H1 (cell line): ENCODE data around the gene SSC5D. TPM values are rescaled to one million over a fixed set of nuclear protein-coding genes. Genes with fewer than 3 reads are reported as not detected.

Experiments
- CTCF ChIA-PET: fragments of 300-600 bp; sonication (Branson Sonifier 250); formaldehyde crosslinking; loops from one replicate; lab custom pipeline; 2021; ENCODE audit not compliant: partially characterized antibody; lab: Charles Lee
- POLR2A ChIA-PET: fragments of 300-600 bp; sonication (Branson Sonifier 250); formaldehyde crosslinking; loops from one replicate; lab custom pipeline; 2021; ENCODE audit warnings: inconsistent platforms; ENCODE audit not compliant: partially characterized antibody; lab: Charles Lee
- DNase-seq, 2 experiments: peaks; one replicate each; pipeline versions ENCODE4 v3.0.0 to v3.0.0-alpha.2; 2010 to 2022; ENCODE audit warnings: low spot score in 2 of 2, low read depth in 1 of 2, mixed read lengths in 1 of 2
- FAIRE-seq: peaks from 2 replicates; lab custom pipeline; 2011; peaks lifted over from hg19 to GRCh38; lab: Jason Lieb, UNC
- H2AFZ ChIP-seq: 2 replicates; pipeline ENCODE4 v1.8.1; 2012; ENCODE audit warnings: low read length, inconsistent platforms
- H2AK5ac ChIP-seq: 2 replicates; pipeline ENCODE4 v1.6.1; 2013; ENCODE audit warnings: low read depth, low read length
- H2BK120ac ChIP-seq: replicated peaks from 2 replicates; pipeline ENCODE3; 2013; ENCODE audit warnings: low read depth, low read length, inconsistent platforms
- H2BK12ac ChIP-seq: 2 replicates; pipeline ENCODE4 v1.6.1; 2013; ENCODE audit warnings: low read depth, low read length
- H2BK15ac ChIP-seq: 2 replicates; pipeline ENCODE4 v1.6.1; 2013; ENCODE audit warnings: low read length
- H2BK20ac ChIP-seq: 2 replicates; pipeline ENCODE4 v1.6.1; 2013; ENCODE audit warnings: low read length
- H2BK5ac ChIP-seq: 2 replicates; pipeline ENCODE4 v1.6.1; 2013; ENCODE audit warnings: low read depth, low read length
- H3K14ac ChIP-seq: 2 replicates; pipeline ENCODE4 v1.6.1; 2013; ENCODE audit warnings: inconsistent platforms; ENCODE audit not compliant: insufficient read length
- H3K18ac ChIP-seq: 2 replicates; pipeline ENCODE4 v1.6.1; 2013; ENCODE audit warnings: low read length; ENCODE audit errors: extremely low read depth
- H3K23ac ChIP-seq: 2 replicates; pipeline ENCODE4 v1.6.1; 2013; ENCODE audit warnings: inconsistent platforms; ENCODE audit not compliant: insufficient read length
- H3K23me2 ChIP-seq: 2 replicates; pipeline ENCODE4 v1.6.1; 2013; ENCODE audit warnings: low read depth, low read length
- H3K27ac ChIP-seq: 2 replicates; pipeline ENCODE4 v1.6.1; 2011; ENCODE audit warnings: low read depth, low read length, inconsistent platforms
- H3K27me3 ChIP-seq, 4 experiments: replicated peaks in 1 of 4; 1 replicate in 1 of 4; 2 replicates in 3 of 4; pipeline versions ENCODE4 v1.6.1 to v1.8.1; 2011 to 2013; ENCODE audit warnings: low read length in 3 of 4, mild to moderate bottlenecking in 3 of 4, inconsistent platforms in 2 of 4, mixed read lengths in 2 of 4, moderate library complexity in 1 of 4; ENCODE audit not compliant: control insufficient read depth in 3 of 4, insufficient read depth in 3 of 4; ENCODE audit errors: extremely low read depth in 1 of 4
- H3K36me3 ChIP-seq, 4 experiments: 2 replicates each; pipeline versions ENCODE4 v1.6.1 to v1.8.1; 2011 to 2013; ENCODE audit warnings: mild to moderate bottlenecking in 4 of 4, low read length in 3 of 4, moderate library complexity in 2 of 4, control low read depth in 1 of 4, inconsistent platforms in 1 of 4; ENCODE audit not compliant: insufficient read depth in 4 of 4, control insufficient read depth in 2 of 4
- H3K4ac ChIP-seq: replicated peaks from 2 replicates; pipeline ENCODE3; 2013; ENCODE audit warnings: low read length, low read depth, mixed read lengths, inconsistent platforms; ENCODE audit not compliant: insufficient read length
- H3K4me1 ChIP-seq, 4 experiments: replicated peaks in 1 of 4; 1 replicate in 1 of 4; 2 replicates in 3 of 4; pipeline versions ENCODE4 v1.6.1 to v1.8.1; 2011 to 2013; ENCODE audit warnings: low read length in 3 of 4, inconsistent platforms in 2 of 4, mixed read lengths in 1 of 4; ENCODE audit not compliant: insufficient read depth in 4 of 4, control insufficient read depth in 3 of 4
- H3K4me2 ChIP-seq, 2 experiments: 2 replicates each; pipeline versions ENCODE4 v1.6.1 to v1.8.1; 2011 to 2013; ENCODE audit warnings: low read depth in 2 of 2, low read length in 2 of 2, control low read depth in 1 of 2, inconsistent platforms in 1 of 2, mild to moderate bottlenecking in 1 of 2; ENCODE audit not compliant: insufficient read depth in 1 of 2
- H3K4me3 ChIP-seq, 4 experiments: fragments of 200-600, 300-600 bp in 1 of 4; sonication (generic), shearing (Covaris generic), sonication (Bioruptor Twin) in 1 of 4; 2 replicates each; pipeline versions ENCODE4 v1.5.1 to v1.8.1; 2011 to 2016; ENCODE audit warnings: low read length in 4 of 4, low read depth in 3 of 4, control low read depth in 2 of 4, inconsistent platforms in 2 of 4, mild to moderate bottlenecking in 2 of 4, mixed read lengths in 1 of 4, moderate library complexity in 1 of 4; ENCODE audit not compliant: insufficient read depth in 2 of 4; ENCODE audit errors: extremely low read depth in 1 of 4
- H3K56ac ChIP-seq: replicated peaks from 2 replicates; pipeline ENCODE3; 2013; ENCODE audit warnings: low read depth, mild to moderate bottlenecking, mixed read lengths, low read length, inconsistent platforms; ENCODE audit not compliant: insufficient read length
- H3K79me1 ChIP-seq: 2 replicates; pipeline ENCODE4 v1.6.1; 2013; ENCODE audit warnings: low read depth, low read length, control low read depth
- H3K79me2 ChIP-seq, 2 experiments: 2 replicates each; pipeline versions ENCODE4 v1.6.1 to v1.8.1; 2012 to 2013; ENCODE audit warnings: low read length in 2 of 2, mild to moderate bottlenecking in 2 of 2, inconsistent platforms in 1 of 2; ENCODE audit not compliant: insufficient read depth in 2 of 2, control insufficient read depth in 1 of 2
- H3K9ac ChIP-seq, 4 experiments: replicated peaks in 1 of 4; 1 replicate in 1 of 4; 2 replicates in 3 of 4; pipeline versions ENCODE4 v1.6.1 to v1.8.1; 2011 to 2013; ENCODE audit warnings: low read depth in 3 of 4, low read length in 3 of 4, control low read depth in 2 of 4, mild to moderate bottlenecking in 2 of 4, moderate library complexity in 2 of 4, inconsistent platforms in 1 of 4; ENCODE audit errors: extremely low read depth in 1 of 4
- H3K9me3 ChIP-seq, 2 experiments: 2 replicates each; pipeline versions ENCODE4 v1.6.1 to v1.8.1; 2012 to 2013; ENCODE audit warnings: mild to moderate bottlenecking in 2 of 2, moderate library complexity in 2 of 2, control low read depth in 1 of 2, inconsistent platforms in 1 of 2, low read depth in 1 of 2, low read length in 1 of 2, mixed read lengths in 1 of 2; ENCODE audit not compliant: insufficient read depth in 2 of 2
- H4K20me1 ChIP-seq, 2 experiments: replicated peaks in 1 of 2; 2 replicates each; pipeline versions ENCODE3 to v1.8.1; 2011 to 2013; ENCODE audit warnings: inconsistent platforms in 2 of 2, low read length in 2 of 2, mild to moderate bottlenecking in 1 of 2; ENCODE audit not compliant: insufficient read depth in 2 of 2, control insufficient read depth in 1 of 2
- H4K5ac ChIP-seq: 2 replicates; pipeline ENCODE4 v1.6.1; 2013; ENCODE audit warnings: low read length, low read depth, mixed read lengths, inconsistent platforms; ENCODE audit not compliant: insufficient read length
- H4K8ac ChIP-seq: 2 replicates; pipeline ENCODE4 v1.8.0; 2013; ENCODE audit warnings: mild to moderate bottlenecking, moderate library complexity, low read length, inconsistent platforms; ENCODE audit not compliant: insufficient read depth; ENCODE audit errors: extremely low read depth
- H4K91ac ChIP-seq: replicated peaks from 2 replicates; pipeline ENCODE3; 2013; ENCODE audit warnings: low read length, mixed read lengths, inconsistent platforms; ENCODE audit not compliant: insufficient read length
- WGBS, 2 experiments: shearing (Covaris generic) in 1 of 2; methylation state at CpG; one replicate each; pipeline versions ENCODE4 v1.1.6 to v1.1.7; 2013 to 2015; ENCODE audit warnings: low lambda C conversion rate in 2 of 2, mixed read lengths in 2 of 2, inconsistent platforms in 1 of 2, low coverage in 1 of 2, missing lambda C conversion rate in 1 of 2; ENCODE audit not compliant: insufficient replicate concordance in 2 of 2, insufficient coverage in 1 of 2, insufficient read length in 1 of 2; ENCODE audit errors: extremely low coverage in 1 of 2, missing lambda C conversion rate in 1 of 2; 5-methylcytosine and 5-hydroxymethylcytosine counted together
- polyA plus RNA-seq, 7 experiments: library from polyadenylated mRNA; depleted of rRNA in 3 of 7; stranded (reverse) in 5 of 7; unstranded in 2 of 7; fragments of >200 nt in 5 of 7; fragments of 200-250 nt in 2 of 7; gene quantifications; 1 replicate in 5 of 7; 2 replicates in 1 of 7; 4 replicates in 1 of 7; pipeline versions ENCODE4 v1.2.1 to v1.2.3, GENCODE V29; 2011 to 2013; ENCODE audit warnings: missing spikeins in 2 of 7, mixed read lengths in 2 of 7
- total RNA-seq: library from RNA; stranded (reverse); fragmentation: NEBNext Ultra II Directional; extraction: Animal tissue kit (Norgen Biotek cat#: 25700); gene quantifications from 2 replicates; pipeline ENCODE4 v1.2.1, GENCODE V29; 2021

SSC5D gene
- total and polyA plus RNA-seq, 2 of the 8 experiments (the other 6 are each of a cell fraction or from before 2014, with no cell fraction given), result 0.39 to 1.7 TPM

DNA sequence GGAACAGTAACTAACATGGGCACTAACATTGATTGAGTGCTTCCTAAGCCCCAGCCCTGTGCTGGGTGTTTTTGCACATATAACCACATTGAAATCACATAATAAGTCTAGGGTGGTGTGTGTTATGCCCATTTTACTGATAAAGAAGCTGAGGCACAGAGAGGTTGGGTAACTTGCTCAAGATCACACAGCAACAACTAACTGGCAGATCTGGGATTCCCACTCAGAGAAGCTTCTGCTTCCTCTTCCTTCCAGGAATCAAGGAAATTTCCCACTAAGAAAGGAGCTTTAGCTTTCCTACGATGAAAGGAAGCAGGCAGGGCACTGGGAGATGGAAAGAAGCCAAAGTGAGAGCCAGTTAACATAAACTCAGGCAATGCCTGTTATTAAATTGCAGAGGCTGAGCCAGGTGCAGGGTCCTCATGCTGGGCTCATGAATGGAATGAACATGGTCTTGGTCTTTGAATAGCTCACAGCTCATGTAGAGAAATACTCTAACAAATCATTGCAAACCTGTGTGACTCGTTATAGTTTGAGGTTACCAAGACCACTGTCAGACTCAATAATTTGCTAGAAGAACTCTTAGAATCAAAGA is 10.1 kb downstream of the SSC5D start:
- 71% methylated on average over 2 of the region's 2 CpGs; no CpG with 5 or more reads in 1 of the 2 experiments for WGBS, 2 experiments

More for the DNA sequence above, 10.1 kb downstream of the SSC5D start:
- Histone ChIP-seq H4K8ac (no peak overlapping the region), H3K9me3 (peaks cover 4 to 6% of the 10 kb centered on the region in 2 experiments; a peak in 3 of 4 replicates), H3K79me2 (no peaks in the 10 kb centered on the region), H3K4me2 (no peak overlapping the region), H3K23me2 (no peaks in the 10 kb centered on the region), H4K91ac (no peak overlapping the region), H2AK5ac (no peak overlapping the region), H4K20me1 (no peaks in the 10 kb centered on the region), H3K27ac (no peak overlapping the region), H3K14ac (no peak overlapping the region), H3K18ac (no peak overlapping the region), H3K9ac (no peak overlapping the region), H4K5ac (no peak overlapping the region), H2BK20ac (no peak overlapping the region), H3K4ac (no peak overlapping the region), H2BK120ac (no peak overlapping the region), H3K36me3 (peaks cover 0 to 3% (median 0%) of the 10 kb centered on the region in 4 experiments; a peak in 1 of 8 replicates), H3K27me3 (peaks cover 7 to 18% (median 12%) of the 10 kb centered on the region in 4 experiments), H2BK15ac (no peak overlapping the region), H3K23ac (no peak overlapping the region), H3K4me3 (no peak overlapping the region), H2BK12ac (peak overlapping the region; percentile 41; the same call in 1 of the 2 replicates), H2AFZ (no peak overlapping the region), H2BK5ac (no peak overlapping the region), H3K4me1 (0 out of 7 replicates have a peak, but pooled peaks cover 0 to 6% (median 2%) of the 10 kb centered on the region in 4 experiments), H3K79me1 (no peaks in the 10 kb centered on the region), H3K56ac (no peak overlapping the region)
- no peak for DNase-seq
- POLR2A ChIA-PET, result interaction anchor here (1.0 to 4.9 kb wide), 6 partner anchors 10 to 91 kb away, joined by 3 to 50 read pairs (median 3); partner anchors contain the start of genes NAT14, SSC5D and UBE2S
- CTCF ChIA-PET, result interaction anchor here (0.6 to 1.5 kb wide), 8 partner anchors 9 to 413 kb away, joined by 3 to 4 read pairs (median 3); no protein-coding TSS in a partner anchor
- no peak for FAIRE-seq
